Epithelial cell of esophagus (primary cell): ENCODE measurements around the gene WDPCP.
"Not testable (repeated sequence)": the region's sequence is repeated elsewhere in the genome, so short reads cannot be mapped to it uniquely, and the experiment has no call there.

ENCODE experiments used
- DNase-seq: peaks from one replicate; pipeline ENCODE4 v3.0.0; 2010; ENCODE audit warnings: low read depth
- H3K4me3 ChIP-seq: 2 replicates; pipeline ENCODE4 v1.5.1; 2011; ENCODE audit warnings: mild to moderate bottlenecking, low read length, control low read depth
- CTCF ChIP-seq: IDR thresholded peaks from 2 replicates; pipeline ENCODE4 v1.5.1; 2011; ENCODE audit warnings: low read depth, mild to moderate bottlenecking, low read length, control low read depth, inconsistent platforms; ENCODE audit not compliant: insufficient read depth; ENCODE audit errors: missing control alignments

WDPCP gene

GRCh38 chr2:63562751-63563150, 25.5 kb downstream of the WDPCP start:
- no peak overlapping the region for H3K4me3 ChIP-seq
- no peak for DNase-seq
- TF ChIP-seq CTCF = no peak

GRCh38 chr2:63558922-63559321, 29.4 kb downstream of the WDPCP start:
- DNase-seq, H3K4me3 ChIP-seq: not testable (repeated sequence)

- not testable (repeated sequence) for DNase-seq, H3K4me3 ChIP-seq
Measured at GRCh38 chr2:63557819-63558218, 30.5 kb downstream of the WDPCP start.

- DNase-seq = peak; percentile 49
- no peak overlapping the region for H3K4me3 ChIP-seq
- TF ChIP-seq CTCF = no peak
Measured at GRCh38 chr2:63555931-63556330, 32.3 kb downstream of the WDPCP start.

GRCh38 chr2:63555299-63555698, 33.0 kb downstream of the WDPCP start:
- TF ChIP-seq CTCF = no peak
- no peak for DNase-seq
- H3K4me3 ChIP-seq = no peak overlapping the region

- DNase-seq = no peak
- TF ChIP-seq CTCF = no peak
Measured at GRCh38 chr2:63553049-63553448, 35.2 kb downstream of the WDPCP start.

GRCh38 chr2:63545023-63545422, 43.3 kb downstream of the WDPCP start:
- H3K4me3 ChIP-seq = no peak overlapping the region
- DNase-seq = no peak
- no peak for TF ChIP-seq CTCF

More at GRCh38 chr2:63553049-63553448, 35.2 kb downstream of the WDPCP start:
- H3K4me3 ChIP-seq = no peak overlapping the region

- no peak overlapping the region for H3K4me3 ChIP-seq
- peak; percentile 22 for DNase-seq
- TF ChIP-seq CTCF = peak; percentile 43
Measured at GRCh38 chr2:63544017-63544627, 44.2 kb downstream of the WDPCP start.
